Activated CD8-positive, alpha-beta memory T cell treated with anti-CD3 and anti-CD28 coated beads, Interleukin-2, amount 50 U/mL, for 24 hours (primary cell): Measurements from ENCODE around the gene PLCZ1.
"Not testable (repeated sequence)": the region's sequence is repeated elsewhere in the genome, so short reads cannot be mapped to it uniquely, and the experiment has no call there.

ENCODE experiments used
- DNase-seq: peaks from one replicate; pipeline ENCODE4 v3.0.0-alpha.2; 2020; ENCODE audit errors: extremely low read depth

PLCZ1 gene, protein sequence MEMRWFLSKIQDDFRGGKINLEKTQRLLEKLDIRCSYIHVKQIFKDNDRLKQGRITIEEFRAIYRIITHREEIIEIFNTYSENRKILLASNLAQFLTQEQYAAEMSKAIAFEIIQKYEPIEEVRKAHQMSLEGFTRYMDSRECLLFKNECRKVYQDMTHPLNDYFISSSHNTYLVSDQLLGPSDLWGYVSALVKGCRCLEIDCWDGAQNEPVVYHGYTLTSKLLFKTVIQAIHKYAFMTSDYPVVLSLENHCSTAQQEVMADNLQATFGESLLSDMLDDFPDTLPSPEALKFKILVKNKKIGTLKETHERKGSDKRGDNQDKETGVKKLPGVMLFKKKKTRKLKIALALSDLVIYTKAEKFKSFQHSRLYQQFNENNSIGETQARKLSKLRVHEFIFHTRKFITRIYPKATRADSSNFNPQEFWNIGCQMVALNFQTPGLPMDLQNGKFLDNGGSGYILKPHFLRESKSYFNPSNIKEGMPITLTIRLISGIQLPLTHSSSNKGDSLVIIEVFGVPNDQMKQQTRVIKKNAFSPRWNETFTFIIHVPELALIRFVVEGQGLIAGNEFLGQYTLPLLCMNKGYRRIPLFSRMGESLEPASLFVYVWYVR

DNA sequence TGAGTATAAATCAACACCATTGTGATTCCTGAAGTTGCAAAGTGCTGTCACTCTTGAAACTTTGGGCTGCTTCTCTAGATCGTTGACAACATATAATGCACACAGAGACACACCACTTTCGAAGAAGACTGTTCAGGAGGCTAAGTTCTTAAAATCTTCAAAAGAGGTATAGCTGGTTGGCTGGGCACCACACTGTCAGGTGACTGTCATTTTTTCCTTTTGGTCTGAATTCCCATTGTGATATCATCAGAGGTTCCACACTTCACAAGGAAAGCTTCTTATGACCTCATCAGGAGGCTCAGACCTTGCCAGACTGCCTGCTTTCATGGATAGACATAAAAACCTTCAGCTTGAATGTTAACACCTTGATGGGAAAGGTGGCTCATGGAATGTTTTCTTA, at the start of gene PLCZ1, which contains the start of gene CAPZA3:
Gene PLCZ1, minus strand, starts transcription at position 194 of the 400 bp plus-strand sequence. CDS start 641 bp downstream, outside the sequence.
Gene CAPZA3, plus strand, starts transcription at position 301 of the 400 bp plus-strand sequence. CDS start 150 bp downstream, outside the sequence.
- DNase-seq, result no peak

DNA sequence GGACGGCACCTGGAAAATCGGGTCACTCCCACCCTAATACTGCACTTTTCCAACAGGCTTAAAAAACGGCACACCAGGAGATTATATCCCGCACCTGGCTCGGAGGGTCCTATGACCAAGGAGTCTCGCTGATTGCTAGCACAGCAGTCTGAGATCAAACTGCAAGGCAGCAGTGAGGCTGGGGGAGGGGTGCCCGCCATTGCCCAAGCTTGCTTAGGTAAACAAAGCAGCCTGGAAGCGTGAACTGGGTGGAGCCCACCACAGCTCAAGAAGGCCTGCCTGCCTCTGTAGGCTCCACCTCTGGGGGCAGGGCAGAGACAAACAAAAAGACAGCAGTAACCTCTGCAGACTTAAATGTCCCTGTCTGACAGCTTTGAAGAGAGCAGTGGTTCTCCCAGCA, 47.7 kb upstream of the PLCZ1 start:
- DNase-seq, result not testable (repeated sequence)

DNA sequence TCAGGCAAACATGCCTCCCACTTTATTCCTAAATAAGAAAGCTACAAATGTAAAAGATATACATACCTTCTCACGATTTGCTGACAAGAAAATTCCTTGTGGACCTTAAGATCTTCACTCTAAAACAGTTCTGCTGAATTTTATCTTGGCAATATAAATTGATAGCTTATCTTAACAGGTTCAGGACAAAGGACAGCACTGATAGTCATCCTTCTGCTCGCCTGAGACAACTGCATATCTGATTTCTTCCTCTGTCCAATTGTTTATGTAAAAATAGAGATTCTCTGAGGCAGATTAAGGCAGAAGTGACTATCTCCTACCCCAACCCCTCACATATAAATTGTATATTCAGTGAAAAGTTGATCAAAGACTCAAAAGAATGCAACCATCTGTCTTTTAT, 45.0 kb upstream of the PLCZ1 start:
- no peak for DNase-seq

DNA sequence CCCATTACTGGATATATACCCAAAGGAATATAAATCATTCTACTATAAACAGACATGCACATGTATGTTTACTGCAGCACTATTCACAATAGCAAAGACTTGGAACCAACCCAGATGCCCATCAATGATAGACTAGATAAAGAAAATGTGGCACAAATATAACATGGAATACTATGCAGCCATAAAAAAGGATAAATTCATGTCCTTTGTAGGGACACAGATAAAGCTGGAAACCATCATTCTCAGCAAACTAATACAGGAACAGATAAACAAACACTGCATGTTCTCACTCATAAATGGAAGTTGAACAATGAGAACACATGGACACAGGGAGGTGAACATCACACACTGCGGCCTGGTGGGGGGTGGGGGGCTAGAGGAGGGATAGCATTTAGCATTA, 28.7 kb upstream of the PLCZ1 start:
- DNase-seq, result not testable (repeated sequence)

DNA sequence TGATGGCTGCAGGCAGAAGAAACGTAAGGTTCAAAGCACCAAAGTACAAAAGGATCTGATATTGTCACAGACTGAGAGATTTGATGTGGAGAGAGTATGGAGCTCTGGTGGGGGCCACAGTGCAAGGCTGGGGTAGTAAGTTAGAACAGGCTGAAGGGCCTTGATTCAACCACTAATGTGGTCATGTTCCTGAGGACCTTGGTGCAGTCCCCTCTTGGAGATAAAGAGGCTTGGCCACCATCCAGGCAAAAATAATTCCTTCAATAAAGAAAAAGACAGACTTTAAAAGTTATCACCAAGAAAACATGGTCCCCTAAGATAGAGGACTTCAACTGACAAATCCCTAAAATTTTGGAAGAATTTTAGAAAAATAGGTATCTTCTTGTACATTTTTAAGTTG, 17.5 kb upstream of the PLCZ1 start:
- no peak for DNase-seq

DNA sequence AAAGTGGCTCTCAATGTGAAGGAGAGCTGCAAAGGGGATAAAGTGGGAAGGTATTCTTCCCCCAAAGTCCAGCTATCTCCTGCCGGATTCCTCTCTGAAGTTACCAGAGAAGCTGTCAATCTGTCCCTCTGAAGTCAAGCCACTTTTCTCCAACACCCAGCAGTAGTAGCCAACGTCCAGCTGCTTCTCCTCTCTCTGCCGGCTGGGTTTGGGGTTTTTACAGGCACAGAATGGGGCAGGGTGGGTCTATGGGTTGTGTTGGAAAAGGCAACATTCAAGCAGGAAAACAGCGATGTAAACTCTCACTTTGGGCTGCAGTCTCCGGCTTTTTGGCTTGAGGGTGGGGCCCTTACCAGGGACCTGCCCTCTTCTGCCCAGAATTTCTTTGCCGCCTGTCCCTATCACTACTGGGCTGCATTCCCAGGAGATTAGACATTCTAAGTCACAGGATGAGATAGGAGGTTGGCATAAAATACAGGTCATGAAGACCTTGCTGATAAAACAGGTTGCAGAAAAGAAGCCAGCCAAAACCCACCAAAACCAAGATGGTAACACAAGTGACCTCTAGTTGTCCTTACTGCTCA, 16.4 kb upstream of the PLCZ1 start:
- DNase-seq, result no peak

DNA sequence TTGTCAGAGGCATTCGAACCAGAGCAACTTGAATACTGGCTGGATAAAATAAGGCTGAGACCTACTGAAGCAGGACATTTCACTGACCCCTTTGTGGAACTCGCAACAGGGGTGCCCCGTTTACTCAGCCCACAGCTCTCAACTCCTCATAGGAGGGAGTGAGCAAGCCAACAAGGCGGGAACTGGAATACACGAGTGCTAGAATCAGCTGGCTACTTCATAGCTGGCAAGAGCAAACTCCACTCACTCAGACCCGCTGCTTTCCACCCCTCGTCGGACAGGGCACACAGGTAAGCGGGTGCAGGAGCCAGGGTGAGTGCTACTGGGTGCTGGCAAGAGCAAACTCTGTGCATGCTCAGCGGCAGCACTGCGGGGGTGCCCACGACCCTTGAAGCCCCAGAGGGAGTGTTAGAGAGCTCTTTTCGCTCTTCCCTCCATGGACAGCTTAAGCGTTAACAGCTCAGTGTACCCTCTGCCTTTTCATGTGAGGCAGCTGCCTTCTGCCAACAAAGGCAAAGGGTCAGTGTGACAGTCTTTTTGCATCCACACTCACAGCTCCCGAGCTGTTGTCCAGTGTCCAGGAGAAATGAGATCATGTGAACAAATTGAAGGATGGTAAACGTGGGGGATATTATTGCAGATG, 15.8 kb upstream of the PLCZ1 start:
- DNase-seq, result no peak

DNA sequence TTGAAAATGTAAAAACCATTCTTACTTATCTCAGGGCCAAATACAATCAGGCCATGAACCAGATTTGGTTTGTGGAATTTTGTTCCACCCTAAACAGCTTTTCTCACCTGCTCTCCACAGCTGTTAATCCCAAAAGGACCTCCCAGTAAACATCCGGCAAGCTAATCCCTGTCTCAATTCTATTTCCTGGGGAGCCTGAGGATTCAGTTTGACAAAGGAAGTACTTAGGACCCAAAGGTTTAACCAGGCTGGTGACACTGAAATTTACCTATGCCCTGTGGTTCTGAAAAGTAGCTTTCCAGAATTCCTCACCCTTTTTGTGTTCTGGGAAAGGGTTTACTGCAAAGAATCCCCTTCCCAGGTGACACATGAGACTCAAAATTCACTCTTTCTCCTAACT, 15.1 kb upstream of the PLCZ1 start:
- no peak for DNase-seq

DNA sequence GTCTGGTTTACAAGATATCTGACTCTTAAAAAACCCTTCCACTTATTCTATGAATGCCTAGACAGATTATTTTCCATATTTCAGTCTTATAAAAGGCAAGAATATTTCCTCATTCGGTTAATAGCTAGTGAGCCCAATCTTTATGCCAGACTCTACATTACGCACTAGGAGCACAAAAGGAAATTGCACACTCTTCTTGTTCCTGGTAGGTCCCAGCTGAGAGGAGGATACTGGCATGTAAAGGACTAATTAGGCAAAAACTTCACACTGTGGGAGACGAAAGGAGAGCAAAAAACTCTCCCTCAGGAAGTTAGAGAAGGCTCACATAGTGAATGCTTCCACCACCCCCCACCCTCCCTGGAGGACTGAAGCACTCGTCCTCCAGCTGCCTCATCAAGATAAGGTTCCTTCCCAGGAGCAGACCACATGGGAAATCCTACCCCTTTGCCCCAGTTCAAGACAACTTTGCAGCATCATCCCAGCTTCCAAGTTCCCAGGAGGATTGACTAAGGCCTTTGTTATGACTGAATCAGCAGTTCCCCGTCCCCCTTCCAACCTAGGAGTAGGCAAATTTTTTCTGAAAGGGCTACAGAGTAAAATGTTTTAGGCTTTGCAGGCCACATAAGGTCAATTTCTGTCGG, 14.6 kb upstream of the PLCZ1 start:
- no peak for DNase-seq

DNA sequence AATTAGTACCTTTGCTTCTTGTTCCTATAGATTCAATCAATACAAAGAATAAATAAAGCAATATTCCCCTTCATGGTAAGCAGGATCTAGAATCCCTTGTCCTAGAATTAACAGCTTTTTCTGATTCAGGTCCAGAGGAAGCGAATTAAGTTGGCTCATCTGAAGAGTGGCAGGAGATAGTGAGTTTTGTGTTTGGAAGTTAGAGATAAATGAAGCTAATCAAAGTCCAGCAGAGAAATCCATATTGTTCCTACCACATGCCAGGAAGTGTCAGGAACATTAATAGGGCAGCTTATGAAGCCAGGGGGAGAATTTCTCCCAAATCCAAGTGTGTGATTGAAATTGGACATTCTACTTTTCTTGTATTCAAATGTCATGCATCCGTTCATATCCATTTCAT, 14.1 kb upstream of the PLCZ1 start:
- DNase-seq, result no peak

DNA sequence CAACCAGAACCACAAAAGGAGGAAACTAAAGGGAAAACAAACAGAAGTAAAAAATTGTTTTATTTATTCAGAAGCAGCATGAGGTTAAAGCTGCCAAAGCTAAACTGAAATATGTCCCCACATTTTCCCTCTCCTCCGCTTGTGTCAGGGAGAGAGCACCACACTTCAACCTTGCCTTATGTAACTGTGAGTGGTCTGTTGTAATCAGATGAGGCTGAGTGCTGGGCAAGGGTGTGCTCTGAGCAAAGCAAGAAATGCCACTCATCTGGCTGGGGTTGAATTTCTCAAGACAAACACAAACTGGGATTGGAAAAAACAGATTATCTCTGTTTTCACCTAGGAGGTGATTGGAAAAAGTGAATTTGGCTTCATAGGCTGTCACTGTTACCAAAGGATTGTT, 12.3 kb upstream of the PLCZ1 start:
- no peak for DNase-seq

DNA sequence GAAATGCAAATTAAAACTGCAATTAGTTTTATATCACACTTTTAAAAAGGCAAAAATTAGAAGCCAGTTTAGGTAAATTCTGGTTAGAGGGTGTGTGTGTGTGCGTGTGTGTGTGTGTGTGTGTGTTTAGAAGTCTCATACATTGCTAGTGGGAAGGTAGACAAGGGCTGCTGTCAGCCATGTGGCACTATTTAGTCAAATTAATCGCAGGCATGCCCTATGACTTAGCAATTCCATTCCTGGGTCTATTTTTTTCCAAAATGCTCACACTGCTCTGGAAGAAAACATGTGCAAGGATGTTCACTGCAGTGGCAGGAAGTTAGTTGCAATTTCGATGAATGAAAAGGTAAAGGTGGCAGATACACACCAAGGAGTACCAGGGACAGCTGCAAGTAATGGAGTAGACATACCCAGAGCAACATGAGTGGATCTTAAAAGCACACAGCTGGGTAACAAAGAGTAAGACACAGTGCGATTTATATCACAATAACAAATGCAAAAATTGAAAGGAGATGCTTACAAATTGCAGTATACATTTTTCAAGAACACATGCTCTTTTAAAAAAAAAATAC, 11.7 kb upstream of the PLCZ1 start:
- no peak for DNase-seq

DNA sequence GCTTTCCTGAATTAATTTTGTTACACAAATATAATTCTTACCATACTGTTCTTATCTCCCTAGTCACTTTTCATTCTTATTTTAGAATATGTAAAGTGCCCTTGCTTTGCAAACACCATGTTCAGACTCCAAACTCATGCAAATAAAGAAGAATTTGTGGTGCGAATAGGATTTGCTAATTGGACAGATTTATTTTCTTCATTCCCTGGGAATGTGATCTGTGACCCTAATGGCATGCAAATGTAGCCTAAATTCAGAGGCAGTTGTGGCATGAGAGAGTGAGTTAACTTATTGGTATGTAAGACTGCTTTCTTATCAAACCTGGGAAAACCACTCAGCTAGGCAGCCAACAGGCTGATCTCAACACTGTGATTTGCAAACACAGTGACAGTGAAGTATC, 10.1 kb upstream of the PLCZ1 start:
- DNase-seq, result no peak

DNA sequence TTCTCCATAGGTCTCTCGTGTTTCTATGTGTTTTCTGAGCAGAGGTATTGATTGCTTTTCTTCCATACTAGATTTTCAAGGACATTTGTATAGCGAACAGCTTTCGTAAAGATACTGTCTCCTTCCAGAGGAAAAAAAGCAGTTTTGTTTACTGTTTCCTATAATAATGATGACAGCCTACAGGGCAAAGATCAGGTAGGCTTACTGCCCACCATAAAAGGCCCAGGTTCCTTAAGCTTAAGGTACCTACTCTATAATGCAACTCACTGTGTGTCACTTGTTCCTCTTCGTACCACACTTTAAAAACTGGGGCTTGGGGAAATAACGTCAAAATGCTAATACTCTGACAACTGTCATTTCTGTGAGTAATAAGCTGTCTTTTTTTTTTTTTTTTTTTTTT, 6.7 kb downstream of the PLCZ1 start:
- no peak for DNase-seq

DNA sequence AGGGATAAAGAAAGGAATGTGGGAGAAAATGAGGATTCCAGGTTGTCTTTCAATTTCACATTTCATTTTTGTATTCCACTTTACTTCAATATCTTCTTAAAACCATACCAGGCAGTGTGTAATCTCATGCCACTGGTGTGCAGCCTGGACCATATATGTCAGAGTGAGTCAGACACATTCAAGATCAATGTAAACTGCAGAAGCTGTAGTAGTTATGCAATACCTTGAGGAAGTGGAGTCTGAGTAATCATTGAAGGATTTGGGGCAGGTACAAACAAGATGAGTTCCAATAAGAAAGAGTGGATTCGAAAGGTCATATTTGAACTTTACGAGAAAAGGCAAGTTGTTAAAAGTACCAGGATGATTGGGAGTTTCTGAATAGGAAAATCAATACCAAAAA, 14.1 kb downstream of the PLCZ1 start:
- DNase-seq, result no peak

DNA sequence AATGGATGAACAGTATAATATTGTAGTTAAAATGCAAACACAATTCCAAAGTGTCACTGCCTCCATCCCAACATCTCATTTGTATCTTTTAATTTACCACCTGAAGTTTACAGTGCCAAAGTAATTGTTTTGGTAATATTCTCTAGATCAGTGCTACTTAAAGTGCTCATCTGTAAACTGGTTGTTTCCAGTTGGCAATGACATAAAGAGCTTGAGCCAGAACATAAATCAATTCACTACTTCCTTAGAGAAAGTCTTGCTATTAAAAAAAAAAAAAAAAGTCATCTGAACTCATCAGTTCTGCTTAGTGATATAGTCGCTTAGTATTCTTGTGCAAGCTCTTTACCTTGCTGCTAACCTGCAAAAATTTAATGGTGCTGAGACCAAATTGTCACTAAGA, 16.4 kb downstream of the PLCZ1 start:
- no peak for DNase-seq

DNA sequence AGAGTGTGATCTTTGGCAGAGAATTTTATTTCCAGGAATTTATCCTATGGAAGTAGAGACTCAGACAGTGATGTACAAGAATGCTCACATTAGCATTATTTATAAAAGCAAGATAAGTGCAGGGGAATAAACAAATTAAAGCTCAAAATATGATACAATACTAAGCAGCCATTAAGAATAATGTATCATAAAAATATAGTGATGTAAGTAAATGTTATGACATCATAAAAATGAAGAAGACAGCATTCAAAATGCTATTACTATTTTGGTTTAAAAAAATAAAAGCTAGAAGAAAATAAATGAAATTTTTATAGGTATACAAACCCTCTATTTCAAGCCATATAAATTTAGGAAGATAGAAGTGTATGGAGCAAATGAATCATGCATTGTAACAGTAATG, 17.1 kb downstream of the PLCZ1 start:
- no peak for DNase-seq

DNA sequence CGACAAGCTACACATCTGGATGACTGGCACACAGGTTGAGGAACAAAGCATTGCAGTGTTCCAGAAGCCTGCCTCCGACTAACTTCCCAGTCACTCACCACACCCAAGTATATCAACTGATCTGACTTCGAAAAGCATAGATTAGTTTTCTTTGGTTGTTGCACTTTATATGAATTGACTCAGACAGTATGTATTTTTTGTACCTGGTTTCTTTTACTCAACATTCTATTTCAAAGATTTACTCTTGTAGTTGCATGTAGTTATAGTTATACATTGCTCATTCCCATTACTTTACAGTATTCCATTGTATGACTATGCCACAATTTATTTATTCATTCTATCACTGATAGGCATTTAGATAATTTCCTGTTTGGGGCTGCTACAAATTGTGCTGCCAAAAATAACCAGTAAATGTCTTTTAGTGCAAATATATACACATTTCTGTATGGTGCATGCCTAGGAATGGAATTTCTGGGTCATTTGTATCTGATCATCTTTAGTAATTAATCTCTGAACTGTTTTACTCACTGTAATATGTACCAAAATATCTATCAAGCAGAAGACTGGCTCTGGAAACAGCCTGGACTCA, 17.8 kb downstream of the PLCZ1 start:
- DNase-seq, result no peak

DNA sequence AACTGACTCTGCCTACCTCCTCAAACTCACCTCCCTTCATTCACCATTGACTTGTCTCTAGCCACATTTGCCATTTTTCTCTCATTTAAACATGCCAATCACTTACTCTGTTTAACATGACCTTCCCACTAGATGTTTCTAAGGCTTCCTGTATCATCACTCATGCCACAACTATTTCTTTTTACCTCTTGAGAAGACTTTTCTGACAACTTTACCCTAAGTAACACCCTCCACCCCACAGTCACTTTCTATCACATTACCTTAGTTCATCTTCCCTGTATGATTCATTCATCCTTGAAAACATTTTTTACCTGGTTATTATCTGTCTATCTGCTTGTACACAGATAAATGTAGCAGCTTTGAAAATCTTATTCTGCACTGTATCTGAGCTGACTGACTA, 19.4 kb downstream of the PLCZ1 start:
- DNase-seq, result no peak

DNA sequence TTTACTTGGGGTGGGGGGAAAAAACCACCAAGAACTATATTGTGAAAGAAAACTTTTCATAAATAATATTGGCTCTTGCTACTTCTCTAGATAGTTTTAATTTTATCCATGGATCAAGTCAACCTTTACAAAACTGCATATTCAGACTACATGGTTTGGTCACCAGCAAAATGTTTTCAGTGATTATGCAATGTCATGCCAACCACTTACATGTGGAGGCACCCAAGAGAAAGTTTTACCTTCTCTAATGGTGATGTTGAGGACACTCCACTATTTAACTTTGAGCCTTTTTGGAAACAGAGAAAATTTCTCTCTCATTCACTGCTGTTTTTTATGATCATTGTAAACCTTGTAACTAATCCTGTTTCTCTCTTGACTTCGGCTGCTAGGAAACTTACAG, 21.6 kb downstream of the PLCZ1 start:
- DNase-seq, result no peak

DNA sequence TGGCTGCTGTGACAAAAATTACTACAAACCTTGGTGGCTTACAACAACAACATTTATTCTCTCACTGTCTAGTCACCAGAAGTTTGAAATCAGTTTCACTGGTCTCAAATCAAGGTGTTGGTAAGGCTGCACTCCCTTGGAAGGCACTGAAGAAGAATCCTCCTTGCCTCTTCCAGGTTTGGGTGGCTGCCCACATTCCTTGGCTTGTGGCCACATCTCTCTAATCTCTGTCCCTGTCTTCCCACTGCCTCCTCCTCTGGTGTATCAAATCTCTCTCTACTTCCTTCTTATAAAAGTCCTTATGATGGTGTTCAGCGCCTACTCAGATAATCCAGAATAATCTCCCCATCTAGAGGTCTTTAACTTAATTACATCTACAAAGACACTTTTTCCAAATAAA, 31.0 kb downstream of the PLCZ1 start:
- no peak for DNase-seq
